ENCODE results near the gene TP53TG5.
A peak's percentile ranks its signal among the peaks of the same experiment; 100 is the strongest.

The TP53TG5 gene

GRCh38 chr20:45405571-45406259 is 27.6 kb upstream of the TP53TG5 start:
- WGBS (ENCODE audit: insufficient coverage): under 1% methylated on average over 36 of the region's 49 CpGs
- H3K27me3 ChIP-seq (replicated peaks in 2 of 5; ENCODE audit: control insufficient read depth in 4 of 5, insufficient read depth in 5 of 5, low read length in 4 of 5): peaks cover 4 to 14% (median 9%) of the 10 kb centered on the region in 5 experiments
- DNase-seq: peak in 2 of 3 donors; percentile 10 to 23
- H3K9me3 ChIP-seq (ENCODE audit: control extremely low read depth in 1 of 5, control insufficient read depth in 4 of 5, insufficient read depth in 2 of 5, low read depth in 1 of 5, low read length in 4 of 5): peaks cover 0 to 10% (median 4%) of the 10 kb centered on the region in 5 experiments
- peaks cover 0 to 12% (median 3%) of the 10 kb centered on the region in 4 experiments for H3K36me3 ChIP-seq (ENCODE audit: control insufficient read depth in 4 of 4, insufficient read depth in 4 of 4, low read length in 3 of 4)
- no peak overlapping the region for H3K27ac ChIP-seq (ENCODE audit: insufficient read depth in 1 of 2, low read depth in 1 of 2, low read length in 2 of 2, poor library complexity in 1 of 2, severe bottlenecking in 2 of 2)
- ChIA-PET POLR2A (interaction anchor here (1.9 kb wide), 1 partner anchor 10 kb away, joined by 7 read pairs; the partner anchor contains the start of gene PIGT), CTCF (interaction anchor here (1.8 to 3.9 kb wide), 2 partner anchors 22 to 30 kb away, joined by 6 to 37 read pairs; partner anchors contain the start of gene TP53TG5)
- peaks cover 2 to 38% (median 34%) of the 10 kb centered on the region in 4 experiments for H3K4me1 ChIP-seq (ENCODE audit: control extremely low read depth in 1 of 4, control insufficient read depth in 4 of 4, insufficient read depth in 4 of 4, low read length in 3 of 4)
- H3K4me3 ChIP-seq (ENCODE audit: control insufficient read depth in 1 of 7, extremely low read depth in 1 of 7, insufficient read depth in 4 of 7, low read depth in 2 of 7, low read length in 6 of 7): peak overlapping the region; percentile 60 to 87 (median 74)

GRCh38 chr20:45404438-45404837 is 26.3 kb upstream of the TP53TG5 start:
- H3K27me3 ChIP-seq (replicated peaks in 2 of 5; ENCODE audit: control insufficient read depth in 4 of 5, insufficient read depth in 5 of 5, low read length in 4 of 5): peaks cover 4 to 14% (median 9%) of the 10 kb centered on the region in 5 experiments
- H3K4me3 ChIP-seq (ENCODE audit: control insufficient read depth in 1 of 7, extremely low read depth in 1 of 7, insufficient read depth in 4 of 7, low read depth in 2 of 7, low read length in 6 of 7): no peak overlapping the region
- WGBS (ENCODE audit: insufficient coverage): no CpG with 5 or more reads among the region's 1 CpG
- ChIA-PET POLR2A (no interaction called here), CTCF (interaction anchor here (0.6 to 1.4 kb wide), 5 partner anchors 10 to 253 kb away, joined by 3 to 6 read pairs (median 4); partner anchors contain the start of gene PIGT)
- DNase-seq: no peak
- no peak overlapping the region for H3K27ac ChIP-seq (ENCODE audit: insufficient read depth in 1 of 2, low read depth in 1 of 2, low read length in 2 of 2, poor library complexity in 1 of 2, severe bottlenecking in 2 of 2)
- peaks cover 0 to 15% (median 9%) of the 10 kb centered on the region in 5 experiments for H3K9me3 ChIP-seq (ENCODE audit: control extremely low read depth in 1 of 5, control insufficient read depth in 4 of 5, insufficient read depth in 2 of 5, low read depth in 1 of 5, low read length in 4 of 5)
- peaks cover 0 to 2% (median 0%) of the 10 kb centered on the region in 4 experiments for H3K36me3 ChIP-seq (ENCODE audit: control insufficient read depth in 4 of 4, insufficient read depth in 4 of 4, low read length in 3 of 4)
- H3K4me1 ChIP-seq (ENCODE audit: control extremely low read depth in 1 of 4, control insufficient read depth in 4 of 4, insufficient read depth in 4 of 4, low read length in 3 of 4): peaks cover 2 to 36% (median 34%) of the 10 kb centered on the region in 4 experiments

DNA sequence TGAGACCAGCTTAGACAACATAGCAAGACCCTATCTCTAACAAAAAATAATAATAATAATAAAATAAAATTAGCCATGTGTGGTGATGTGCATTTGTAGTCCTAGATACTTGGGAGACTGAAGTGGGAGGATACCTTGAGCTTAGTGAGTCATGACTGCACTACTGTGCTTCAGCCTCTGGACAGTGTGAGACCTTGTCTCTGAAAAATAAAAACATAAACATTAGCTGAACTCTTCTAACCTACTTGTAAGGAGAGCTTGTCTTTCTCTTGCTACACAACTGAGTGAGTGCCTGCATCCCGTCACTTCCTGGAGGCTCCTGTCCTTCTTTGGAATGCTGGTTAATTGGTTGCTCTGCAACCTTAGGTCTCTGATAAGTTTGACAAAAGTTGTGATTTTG is 24.8 kb upstream of the TP53TG5 start:
- H3K9me3 ChIP-seq (ENCODE audit: control extremely low read depth in 1 of 5, control insufficient read depth in 4 of 5, insufficient read depth in 2 of 5, low read depth in 1 of 5, low read length in 4 of 5): peaks cover 0 to 15% (median 11%) of the 10 kb centered on the region in 5 experiments
- peaks cover 0 to 2% (median 0%) of the 10 kb centered on the region in 4 experiments for H3K36me3 ChIP-seq (ENCODE audit: control insufficient read depth in 4 of 4, insufficient read depth in 4 of 4, low read length in 3 of 4)
- peaks cover 4 to 14% (median 9%) of the 10 kb centered on the region in 5 experiments for H3K27me3 ChIP-seq (replicated peaks in 2 of 5; ENCODE audit: control insufficient read depth in 4 of 5, insufficient read depth in 5 of 5, low read length in 4 of 5)
- H3K27ac ChIP-seq (ENCODE audit: insufficient read depth in 1 of 2, low read depth in 1 of 2, low read length in 2 of 2, poor library complexity in 1 of 2, severe bottlenecking in 2 of 2): no peak overlapping the region
- no peak for DNase-seq
- 100% methylated on average over 1 of the region's 1 CpG for WGBS (ENCODE audit: insufficient coverage)
- peaks cover 0 to 25% (median 23%) of the 10 kb centered on the region in 4 experiments for H3K4me1 ChIP-seq (ENCODE audit: control extremely low read depth in 1 of 4, control insufficient read depth in 4 of 4, insufficient read depth in 4 of 4, low read length in 3 of 4)
- ChIA-PET CTCF (interaction anchor here (1.7 kb wide), 1 partner anchor 12 kb away, joined by 3 read pairs; no protein-coding TSS in a partner anchor), POLR2A (no interaction called here)
- no peak overlapping the region for H3K4me3 ChIP-seq (ENCODE audit: control insufficient read depth in 1 of 7, extremely low read depth in 1 of 7, insufficient read depth in 4 of 7, low read depth in 2 of 7, low read length in 6 of 7)

DNA sequence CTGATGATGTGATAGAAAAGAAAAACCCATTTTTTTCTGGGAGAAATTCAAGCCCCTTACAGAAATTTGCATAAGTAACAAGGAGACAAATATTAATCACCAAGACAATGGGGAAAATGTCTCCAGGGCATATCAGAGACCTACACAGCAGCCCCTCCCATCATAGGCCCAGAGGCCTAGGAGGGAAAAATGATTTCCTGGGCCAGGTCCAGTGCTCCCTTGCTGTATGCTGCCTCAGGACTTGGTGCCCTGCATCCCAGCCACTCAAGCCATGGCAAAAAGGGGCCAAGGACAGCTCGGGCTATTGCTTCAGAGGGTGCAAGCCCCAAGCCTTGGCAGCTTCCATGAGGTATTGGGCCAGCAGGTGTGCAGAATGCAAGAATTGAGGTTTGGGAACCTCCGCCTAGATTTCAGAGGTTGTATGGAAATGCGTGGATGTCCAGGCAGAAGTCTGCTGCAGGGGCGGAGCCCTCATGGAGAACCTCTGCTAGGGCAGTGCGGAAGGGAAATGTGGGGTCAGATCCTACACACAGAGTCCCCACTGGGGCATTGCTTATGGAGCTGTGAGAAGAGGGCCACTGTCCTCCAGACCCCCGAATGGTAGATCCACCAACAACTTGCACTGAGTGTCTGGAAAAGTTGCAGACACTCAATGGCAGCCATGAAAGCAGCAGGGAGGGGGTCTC is 22.4 kb upstream of the TP53TG5 start:
- Histone ChIP-seq H3K36me3 (ENCODE audit: control insufficient read depth in 4 of 4, insufficient read depth in 4 of 4, low read length in 3 of 4) (peaks cover 0 to 2% (median 0%) of the 10 kb centered on the region in 4 experiments), H3K4me1 (ENCODE audit: control extremely low read depth in 1 of 4, control insufficient read depth in 4 of 4, insufficient read depth in 4 of 4, low read length in 3 of 4) (peaks cover 0 to 3% (median 2%) of the 10 kb centered on the region in 4 experiments), H3K27ac (ENCODE audit: insufficient read depth in 1 of 2, low read depth in 1 of 2, low read length in 2 of 2, poor library complexity in 1 of 2, severe bottlenecking in 2 of 2) (no peak overlapping the region), H3K9me3 (ENCODE audit: control extremely low read depth in 1 of 5, control insufficient read depth in 4 of 5, insufficient read depth in 2 of 5, low read depth in 1 of 5, low read length in 4 of 5) (peaks cover 0 to 15% (median 11%) of the 10 kb centered on the region in 5 experiments), H3K27me3 (replicated peaks in 2 of 5; ENCODE audit: control insufficient read depth in 4 of 5, insufficient read depth in 5 of 5, low read length in 4 of 5) (peaks cover 4 to 12% (median 8%) of the 10 kb centered on the region in 5 experiments), H3K4me3 (ENCODE audit: control insufficient read depth in 1 of 7, extremely low read depth in 1 of 7, insufficient read depth in 4 of 7, low read depth in 2 of 7, low read length in 6 of 7) (no peak overlapping the region)
- POLR2A ChIA-PET: no interaction called here
- WGBS (ENCODE audit: insufficient coverage): 99% methylated on average over 6 of the region's 6 CpGs
- CTCF ChIA-PET: no interaction called here
- no peak for DNase-seq

DNA sequence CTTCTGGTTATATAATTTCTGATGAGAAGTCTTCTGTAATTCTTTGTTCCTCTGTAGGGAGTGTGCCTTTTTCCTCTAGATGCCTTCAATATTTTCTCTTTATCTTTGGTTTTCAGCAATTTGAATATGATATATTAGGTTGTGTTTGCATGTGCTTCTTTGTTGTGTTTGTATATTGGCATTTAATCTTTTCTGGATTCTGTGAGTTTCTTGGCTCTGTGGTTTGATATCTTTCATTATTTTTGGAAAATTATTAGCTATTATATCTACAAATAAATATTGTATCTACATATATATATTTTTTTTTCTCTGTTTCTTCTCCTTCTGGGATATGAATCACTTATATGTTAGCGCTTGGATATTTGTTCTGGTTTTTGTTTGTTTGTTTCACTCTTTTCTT is 20.9 kb upstream of the TP53TG5 start:
- H3K27ac ChIP-seq (ENCODE audit: insufficient read depth in 1 of 2, low read depth in 1 of 2, low read length in 2 of 2, poor library complexity in 1 of 2, severe bottlenecking in 2 of 2): no peak overlapping the region
- H3K36me3 ChIP-seq (ENCODE audit: control insufficient read depth in 4 of 4, insufficient read depth in 4 of 4, low read length in 3 of 4): peaks cover 0 to 2% (median 0%) of the 10 kb centered on the region in 4 experiments
- no peaks in the 10 kb centered on the region for H3K4me1 ChIP-seq (ENCODE audit: control extremely low read depth in 1 of 4, control insufficient read depth in 4 of 4, insufficient read depth in 4 of 4, low read length in 3 of 4)
- POLR2A ChIA-PET: no interaction called here
- CTCF ChIA-PET: interaction anchor here (0.8 kb wide), 1 partner anchor 9 kb away, joined by 3 read pairs; the partner anchor contains the start of gene DBNDD2
- DNase-seq: no peak
- no peak overlapping the region for H3K4me3 ChIP-seq (ENCODE audit: control insufficient read depth in 1 of 7, extremely low read depth in 1 of 7, insufficient read depth in 4 of 7, low read depth in 2 of 7, low read length in 6 of 7)
- peaks cover 0 to 15% (median 11%) of the 10 kb centered on the region in 5 experiments for H3K9me3 ChIP-seq (ENCODE audit: control extremely low read depth in 1 of 5, control insufficient read depth in 4 of 5, insufficient read depth in 2 of 5, low read depth in 1 of 5, low read length in 4 of 5)
- no CpG with 5 or more reads among the region's 1 CpG for WGBS (ENCODE audit: insufficient coverage)
- peaks cover 0 to 3% (median 2%) of the 10 kb centered on the region in 5 experiments for H3K27me3 ChIP-seq (replicated peaks in 2 of 5; ENCODE audit: control insufficient read depth in 4 of 5, insufficient read depth in 5 of 5, low read length in 4 of 5)

DNA sequence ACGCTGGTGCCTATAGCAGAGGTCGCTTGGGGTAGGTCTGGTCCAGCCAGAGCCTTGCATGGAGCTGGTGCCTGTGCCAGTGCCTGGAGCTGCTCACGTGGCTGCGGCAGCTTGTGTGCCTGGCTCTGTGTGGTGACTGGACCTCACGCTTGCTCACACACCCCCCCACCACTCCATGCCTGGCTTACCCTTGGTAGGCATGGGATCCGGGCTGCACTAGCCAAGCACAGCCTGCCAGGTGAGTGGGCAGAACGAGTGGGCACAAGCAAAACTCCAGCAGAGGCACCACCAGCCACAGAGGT is 16.9 kb upstream of the TP53TG5 start:
- no peak overlapping the region for H3K27ac ChIP-seq (ENCODE audit: insufficient read depth in 1 of 2, low read depth in 1 of 2, low read length in 2 of 2, poor library complexity in 1 of 2, severe bottlenecking in 2 of 2)
- WGBS (ENCODE audit: insufficient coverage): 100% methylated on average over 7 of the region's 7 CpGs
- DNase-seq: no peak
- no peaks in the 10 kb centered on the region for H3K4me1 ChIP-seq (ENCODE audit: control extremely low read depth in 1 of 4, control insufficient read depth in 4 of 4, insufficient read depth in 4 of 4, low read length in 3 of 4)
- POLR2A ChIA-PET: no interaction called here
- H3K4me3 ChIP-seq (ENCODE audit: control insufficient read depth in 1 of 7, extremely low read depth in 1 of 7, insufficient read depth in 4 of 7, low read depth in 2 of 7, low read length in 6 of 7): no peak overlapping the region
- CTCF ChIA-PET: interaction anchor here (0.9 to 1.8 kb wide), 4 partner anchors 9 to 42 kb away, joined by 3 to 6 read pairs (median 4); partner anchors contain the start of gene SYS1
- no peaks in the 10 kb centered on the region for H3K36me3 ChIP-seq (ENCODE audit: control insufficient read depth in 4 of 4, insufficient read depth in 4 of 4, low read length in 3 of 4)
- no peaks in the 10 kb centered on the region for H3K27me3 ChIP-seq (replicated peaks in 2 of 5; ENCODE audit: control insufficient read depth in 4 of 5, insufficient read depth in 5 of 5, low read length in 4 of 5)
- H3K9me3 ChIP-seq (ENCODE audit: control extremely low read depth in 1 of 5, control insufficient read depth in 4 of 5, insufficient read depth in 2 of 5, low read depth in 1 of 5, low read length in 4 of 5): peaks cover 0 to 2% (median 0%) of the 10 kb centered on the region in 5 experiments
